Progenitor cell of endocrine pancreas (in vitro differentiated cells): Measurements from ENCODE around the gene TMED1. TPM values are rescaled to one million over a fixed set of nuclear protein-coding genes. Genes with fewer than 3 reads are reported as not detected.
A peak's percentile ranks its signal among the peaks of the same experiment; 100 is the strongest.
"Not testable (repeated sequence)": the region's sequence is repeated elsewhere in the genome, so short reads cannot be mapped to it uniquely, and the experiment has no call there.

Experiments used
- DNase-seq: peaks from one replicate; pipeline ENCODE4 v3.0.0; 2021; ENCODE audit warnings: low spot score; ENCODE audit not compliant: unreplicated experiment
- H3K27ac Mint-ChIP-seq: 2 replicates; pipeline ENCODE4 v1.8.0; 2021; ENCODE audit warnings: mild to moderate bottlenecking, moderate library complexity, mixed read lengths
- H3K27me3 Mint-ChIP-seq: 2 replicates; pipeline ENCODE4 v1.8.0; 2021; ENCODE audit warnings: mixed read lengths
- H3K36me3 Mint-ChIP-seq: 2 replicates; pipeline ENCODE4 v1.8.0; 2022; ENCODE audit warnings: mixed read lengths; ENCODE audit not compliant: insufficient read depth
- H3K4me1 Mint-ChIP-seq: 2 replicates; pipeline ENCODE4 v1.8.0; 2021; ENCODE audit warnings: low read depth, mixed read lengths
- H3K4me3 Mint-ChIP-seq: 2 replicates; pipeline ENCODE4 v1.8.0; 2021; ENCODE audit warnings: low read depth, mild to moderate bottlenecking, moderate library complexity, mixed read lengths
- H3K9me3 Mint-ChIP-seq: 2 replicates; pipeline ENCODE4 v1.8.0; 2021; ENCODE audit warnings: low read depth, mixed read lengths
- CTCF ChIP-seq: fragments of 200-600 bp; sonication (generic); IDR thresholded peaks from one replicate; pipeline ENCODE4 v1.5.0; 2021; ENCODE audit warnings: antibody characterized with exemption, mild to moderate bottlenecking; ENCODE audit not compliant: unreplicated experiment
- total RNA-seq: library from RNA; stranded (reverse); gene quantifications from 2 replicates; pipeline ENCODE4 v1.2.1, GENCODE V29; 2021

The TMED1 gene
- total RNA-seq, 1 donor from 2014 or later, result 39.3 TPM

DNA sequence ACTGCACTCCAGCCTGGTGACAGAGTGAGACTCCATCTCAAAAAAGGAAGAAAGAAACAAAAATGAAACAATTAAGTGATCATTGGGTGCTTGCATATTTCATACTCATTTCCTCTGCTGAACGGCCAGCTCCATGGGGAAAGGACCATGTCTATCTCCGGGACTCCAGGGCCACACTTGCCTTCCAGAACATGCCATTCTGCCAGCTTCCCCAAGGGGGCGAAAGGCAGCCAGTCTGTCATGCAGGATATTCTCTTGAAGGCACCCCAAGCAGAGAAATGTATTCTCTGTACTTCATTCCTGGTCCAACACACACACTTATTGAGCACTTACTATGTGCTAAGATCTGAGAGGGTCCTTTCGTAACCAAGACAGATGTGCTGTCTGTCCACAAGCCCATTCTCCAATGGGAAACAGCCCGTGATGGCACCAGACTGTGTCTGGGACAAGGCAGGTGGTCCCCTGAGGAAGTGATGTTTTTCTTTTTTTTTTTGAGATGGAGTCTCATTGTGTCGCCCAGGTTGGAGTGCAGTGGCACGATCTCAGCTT, 25.2 kb upstream of the TMED1 start:
- Mint-ChIP-seq H3K27ac (no peak overlapping the region), H3K36me3 (no peaks in the 10 kb centered on the region), H3K27me3 (no peaks in the 10 kb centered on the region), H3K9me3 (no peaks in the 10 kb centered on the region), H3K4me3 (no peak overlapping the region), H3K4me1 (peaks cover 10% of the 10 kb centered on the region)
- TF ChIP-seq CTCF, result peak; percentile 49
- no peak for DNase-seq

GRCh38 chr19:10858204-10858828, 22.3 kb upstream of the TMED1 start:
- Mint-ChIP-seq H3K4me1 (peaks cover 8% of the 10 kb centered on the region), H3K36me3 (no peaks in the 10 kb centered on the region), H3K27me3 (no peaks in the 10 kb centered on the region), H3K4me3 (no peak overlapping the region), H3K9me3 (no peaks in the 10 kb centered on the region), H3K27ac (no peak overlapping the region)
- DNase-seq, result no peak
- TF ChIP-seq CTCF, result peak; percentile 74

DNA sequence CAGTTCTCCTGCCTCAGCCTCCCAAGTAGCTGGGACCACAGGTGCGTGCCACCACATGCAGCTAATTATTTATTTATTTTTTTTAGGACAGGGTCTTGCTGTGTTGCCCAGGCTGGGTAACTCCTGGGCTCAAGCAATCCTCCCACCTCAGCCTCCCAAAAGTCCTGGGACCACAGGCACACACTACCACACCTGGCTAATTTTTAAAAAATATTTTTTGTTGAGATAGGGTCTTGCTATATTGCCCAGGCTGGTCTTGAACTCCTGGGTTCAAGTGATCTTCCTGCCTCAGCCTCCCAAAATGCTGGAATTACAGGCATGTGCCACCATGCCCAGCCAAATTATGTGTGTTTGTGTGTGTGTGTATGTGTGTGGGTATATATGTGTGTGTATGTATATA, 20.9 kb upstream of the TMED1 start:
- DNase-seq, H3K27ac Mint-ChIP-seq, H3K36me3 Mint-ChIP-seq, H3K27me3 Mint-ChIP-seq, H3K4me3 Mint-ChIP-seq, H3K4me1 Mint-ChIP-seq, H3K9me3 Mint-ChIP-seq: not testable (repeated sequence)

DNA sequence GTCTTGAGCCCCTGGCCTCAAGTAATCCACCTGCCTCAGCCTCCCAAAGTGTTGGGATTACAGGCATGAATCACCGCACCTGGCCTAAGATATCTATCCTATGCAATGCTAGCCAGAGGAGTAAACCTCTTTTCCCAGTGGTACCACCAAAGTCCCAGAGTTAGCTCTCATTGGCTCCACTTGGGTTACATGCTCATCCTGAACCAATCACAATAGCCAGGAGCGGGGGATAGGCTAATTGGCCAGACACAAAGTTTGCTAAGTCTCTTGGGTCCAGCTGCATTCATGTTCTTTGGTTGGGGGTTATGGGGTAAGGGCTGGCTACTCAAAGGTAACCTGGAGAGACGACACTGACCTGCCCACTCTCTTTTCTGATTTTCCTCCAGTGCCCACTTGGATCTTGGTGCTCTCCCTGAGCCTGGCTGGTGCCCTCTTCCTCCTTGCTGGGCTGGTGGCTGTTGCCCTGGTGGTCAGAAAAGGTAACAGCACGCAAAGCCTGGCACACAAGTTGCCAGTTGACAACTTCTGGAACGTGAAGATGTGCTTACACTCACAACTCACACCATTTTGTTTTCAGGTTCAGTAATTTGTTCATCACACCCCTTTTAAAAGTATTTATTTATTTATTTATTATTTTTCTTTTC, 20.0 kb upstream of the TMED1 start:
- no peak overlapping the region for H3K4me3 Mint-ChIP-seq
- no peak for DNase-seq
- H3K27ac Mint-ChIP-seq, result no peak overlapping the region
- H3K36me3 Mint-ChIP-seq, result no peaks in the 10 kb centered on the region
- no peaks in the 10 kb centered on the region for H3K9me3 Mint-ChIP-seq
- peak; percentile 56 for TF ChIP-seq CTCF
- H3K4me1 Mint-ChIP-seq, result no peaks in the 10 kb centered on the region
- H3K27me3 Mint-ChIP-seq, result no peaks in the 10 kb centered on the region

DNA sequence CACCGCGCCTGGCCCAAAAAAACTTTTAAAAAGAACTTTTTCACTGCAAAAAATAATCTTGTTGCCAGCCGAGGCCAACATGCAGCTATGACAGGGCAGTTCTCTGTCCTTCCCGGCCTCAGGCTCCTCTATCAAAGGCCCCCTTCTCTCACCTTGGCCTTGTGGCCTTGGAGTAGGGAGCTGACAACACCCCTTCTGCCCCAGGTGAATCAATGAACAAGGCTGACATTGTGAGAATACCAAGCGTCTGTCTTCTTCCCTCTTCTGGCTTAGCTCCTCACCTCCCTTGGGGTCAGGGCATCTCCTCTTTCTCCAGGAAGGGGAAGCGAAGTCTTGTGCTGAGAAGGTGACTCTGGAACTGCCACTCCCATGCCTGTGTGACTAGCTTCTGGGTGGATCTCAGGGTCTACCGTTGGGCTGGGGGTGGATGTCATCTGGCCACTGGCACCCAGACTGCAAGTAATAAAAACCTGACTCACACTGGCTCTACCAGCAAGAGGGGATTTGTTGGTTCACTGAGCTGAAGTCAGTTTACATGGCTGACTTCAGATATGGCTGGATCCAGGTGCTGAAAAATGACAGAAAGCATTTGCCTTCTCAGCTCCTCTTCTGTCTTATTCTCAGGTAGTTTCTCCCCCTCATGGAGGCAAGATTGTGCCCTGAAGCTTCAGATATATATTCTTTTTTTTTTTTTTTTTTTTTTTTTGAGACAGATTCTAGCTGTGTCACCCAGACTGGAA, 18.5 kb upstream of the TMED1 start:
- no peaks in the 10 kb centered on the region for H3K36me3 Mint-ChIP-seq
- TF ChIP-seq CTCF, result no peak
- no peaks in the 10 kb centered on the region for H3K9me3 Mint-ChIP-seq
- no peaks in the 10 kb centered on the region for H3K27me3 Mint-ChIP-seq
- DNase-seq, result no peak
- H3K4me1 Mint-ChIP-seq, result no peaks in the 10 kb centered on the region
- H3K27ac Mint-ChIP-seq, result no peak overlapping the region
- no peak overlapping the region for H3K4me3 Mint-ChIP-seq
